PFSK-1 (cell line): ENCODE data around the gene ZNF140.

Experiments used
- FOXP2 ChIP-seq: optimal IDR thresholded peaks from 2 replicates; pipeline ENCODE3; 2011; ENCODE audit warnings: borderline replicate concordance, control low read depth, inconsistent platforms; ENCODE audit not compliant: insufficient read depth; ENCODE audit errors: extremely low read length, extremely low read depth
- POLR2AphosphoS5 ChIP-seq: IDR thresholded peaks from 2 replicates; pipeline ENCODE4 v1.6.1; 2012; ENCODE audit warnings: low read depth, mild to moderate bottlenecking, control low read depth, low read length, moderate library complexity
- SIN3A ChIP-seq: IDR thresholded peaks from 2 replicates; pipeline ENCODE4 v1.6.1; 2012; ENCODE audit warnings: mild to moderate bottlenecking, low read length, moderate library complexity, borderline replicate concordance; ENCODE audit not compliant: insufficient read depth
- TAF1 ChIP-seq: IDR thresholded peaks from 2 replicates; pipeline ENCODE4 v1.6.1; 2012; ENCODE audit warnings: low read length, control low read depth, borderline replicate concordance; ENCODE audit not compliant: insufficient read depth
- TF ChIP-seq, protein P1 (sequence below), 2 experiments: IDR thresholded peaks; 2 replicates each; pipeline versions ENCODE4 v1.6.1 to v1.8.0; 2011 to 2012; ENCODE audit warnings: low read depth in 2 of 2, low read length in 2 of 2, control low read depth in 1 of 2, inconsistent platforms in 1 of 2, mild to moderate bottlenecking in 1 of 2, moderate library complexity in 1 of 2; ENCODE audit not compliant: insufficient read depth in 1 of 2

Gene ZNF140

DNA sequence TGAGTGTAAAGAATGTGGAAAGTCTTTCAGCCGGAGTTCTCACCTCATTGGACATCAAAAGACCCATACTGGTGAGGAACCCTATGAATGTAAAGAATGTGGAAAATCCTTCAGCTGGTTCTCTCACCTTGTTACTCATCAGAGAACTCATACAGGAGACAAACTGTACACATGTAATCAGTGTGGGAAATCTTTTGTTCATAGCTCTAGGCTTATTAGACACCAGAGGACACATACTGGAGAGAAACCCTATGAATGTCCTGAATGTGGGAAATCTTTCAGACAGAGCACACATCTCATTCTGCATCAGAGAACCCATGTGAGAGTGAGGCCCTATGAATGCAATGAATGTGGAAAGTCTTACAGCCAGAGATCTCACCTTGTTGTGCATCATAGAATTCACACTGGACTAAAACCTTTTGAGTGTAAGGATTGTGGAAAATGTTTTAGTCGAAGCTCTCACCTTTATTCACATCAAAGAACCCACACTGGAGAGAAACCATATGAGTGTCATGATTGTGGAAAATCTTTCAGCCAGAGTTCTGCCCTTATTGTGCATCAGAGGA is 75.5 kb downstream of the ZNF140 start:
- no peak for TF ChIP-seq FOXP2
- TF ChIP-seq SIN3A, result no peak
- no peak for TF ChIP-seq POLR2AphosphoS5
- TF ChIP-seq, protein P1, sequence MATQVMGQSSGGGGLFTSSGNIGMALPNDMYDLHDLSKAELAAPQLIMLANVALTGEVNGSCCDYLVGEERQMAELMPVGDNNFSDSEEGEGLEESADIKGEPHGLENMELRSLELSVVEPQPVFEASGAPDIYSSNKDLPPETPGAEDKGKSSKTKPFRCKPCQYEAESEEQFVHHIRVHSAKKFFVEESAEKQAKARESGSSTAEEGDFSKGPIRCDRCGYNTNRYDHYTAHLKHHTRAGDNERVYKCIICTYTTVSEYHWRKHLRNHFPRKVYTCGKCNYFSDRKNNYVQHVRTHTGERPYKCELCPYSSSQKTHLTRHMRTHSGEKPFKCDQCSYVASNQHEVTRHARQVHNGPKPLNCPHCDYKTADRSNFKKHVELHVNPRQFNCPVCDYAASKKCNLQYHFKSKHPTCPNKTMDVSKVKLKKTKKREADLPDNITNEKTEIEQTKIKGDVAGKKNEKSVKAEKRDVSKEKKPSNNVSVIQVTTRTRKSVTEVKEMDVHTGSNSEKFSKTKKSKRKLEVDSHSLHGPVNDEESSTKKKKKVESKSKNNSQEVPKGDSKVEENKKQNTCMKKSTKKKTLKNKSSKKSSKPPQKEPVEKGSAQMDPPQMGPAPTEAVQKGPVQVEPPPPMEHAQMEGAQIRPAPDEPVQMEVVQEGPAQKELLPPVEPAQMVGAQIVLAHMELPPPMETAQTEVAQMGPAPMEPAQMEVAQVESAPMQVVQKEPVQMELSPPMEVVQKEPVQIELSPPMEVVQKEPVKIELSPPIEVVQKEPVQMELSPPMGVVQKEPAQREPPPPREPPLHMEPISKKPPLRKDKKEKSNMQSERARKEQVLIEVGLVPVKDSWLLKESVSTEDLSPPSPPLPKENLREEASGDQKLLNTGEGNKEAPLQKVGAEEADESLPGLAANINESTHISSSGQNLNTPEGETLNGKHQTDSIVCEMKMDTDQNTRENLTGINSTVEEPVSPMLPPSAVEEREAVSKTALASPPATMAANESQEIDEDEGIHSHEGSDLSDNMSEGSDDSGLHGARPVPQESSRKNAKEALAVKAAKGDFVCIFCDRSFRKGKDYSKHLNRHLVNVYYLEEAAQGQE (IDR thresholded peaks at IDR 0.05; ENCODE audit: insufficient read depth in 1 of 2, low read depth in 2 of 2, low read length in 2 of 2), result no peak
- no peak for TF ChIP-seq TAF1
